Uterus (tissue), 2 donors: ENCODE measurements around the gene GLIS1.

Experiments used
- POLR2A ChIP-seq, 2 donors: fragments of 450-650 bp; IDR thresholded peaks; one replicate each; pipeline ENCODE4 v1.6.1; 2016; ENCODE audit warnings: antibody characterized with exemption in 2 of 2, mild to moderate bottlenecking in 1 of 2, moderate library complexity in 1 of 2
- TF ChIP-seq, protein P1 (sequence below), 4 experiments: fragments of 200-600 bp in 2 of 4; fragments of 450-650 bp in 2 of 4; sonication (generic) in 2 of 4; IDR thresholded peaks; one replicate each; pipeline ENCODE4 v1.5.1; 2016 to 2019; ENCODE audit warnings: antibody characterized with exemption in 4 of 4, mild to moderate bottlenecking in 2 of 4, moderate library complexity in 1 of 4

DNA sequence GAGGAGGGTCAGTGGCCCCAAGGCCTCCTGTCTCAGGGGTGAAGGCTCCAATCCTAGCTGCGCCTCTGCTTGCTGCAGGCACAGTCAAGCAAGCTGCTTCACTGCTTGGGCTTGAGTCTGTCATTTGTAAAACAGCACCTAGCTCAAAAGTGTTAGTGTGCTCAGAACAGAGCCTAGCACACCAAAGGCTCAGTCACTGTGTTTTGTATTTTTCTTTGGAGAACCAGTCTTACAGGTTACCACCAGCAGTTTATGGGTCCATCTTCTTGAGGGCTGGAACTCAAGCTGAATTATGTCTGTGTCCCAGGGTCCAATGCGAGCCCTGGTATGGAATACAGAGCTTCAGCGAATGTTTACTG lies 166.2 kb downstream of the GLIS1 start:
- TF ChIP-seq, protein P1, sequence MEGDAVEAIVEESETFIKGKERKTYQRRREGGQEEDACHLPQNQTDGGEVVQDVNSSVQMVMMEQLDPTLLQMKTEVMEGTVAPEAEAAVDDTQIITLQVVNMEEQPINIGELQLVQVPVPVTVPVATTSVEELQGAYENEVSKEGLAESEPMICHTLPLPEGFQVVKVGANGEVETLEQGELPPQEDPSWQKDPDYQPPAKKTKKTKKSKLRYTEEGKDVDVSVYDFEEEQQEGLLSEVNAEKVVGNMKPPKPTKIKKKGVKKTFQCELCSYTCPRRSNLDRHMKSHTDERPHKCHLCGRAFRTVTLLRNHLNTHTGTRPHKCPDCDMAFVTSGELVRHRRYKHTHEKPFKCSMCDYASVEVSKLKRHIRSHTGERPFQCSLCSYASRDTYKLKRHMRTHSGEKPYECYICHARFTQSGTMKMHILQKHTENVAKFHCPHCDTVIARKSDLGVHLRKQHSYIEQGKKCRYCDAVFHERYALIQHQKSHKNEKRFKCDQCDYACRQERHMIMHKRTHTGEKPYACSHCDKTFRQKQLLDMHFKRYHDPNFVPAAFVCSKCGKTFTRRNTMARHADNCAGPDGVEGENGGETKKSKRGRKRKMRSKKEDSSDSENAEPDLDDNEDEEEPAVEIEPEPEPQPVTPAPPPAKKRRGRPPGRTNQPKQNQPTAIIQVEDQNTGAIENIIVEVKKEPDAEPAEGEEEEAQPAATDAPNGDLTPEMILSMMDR (IDR thresholded peaks at IDR 0.05), result no peak
- TF ChIP-seq POLR2A (IDR thresholded peaks at IDR 0.05), result no peak
